Measurements from ENCODE around the gene SLC7A5. TPM values are rescaled to one million over a fixed set of nuclear protein-coding genes. Genes with fewer than 3 reads are reported as not detected.

The SLC7A5 gene
- total and polyA plus RNA-seq, 2 of the 13 experiments (the other 11 are each of a cell fraction or from before 2014, with no cell fraction given): 79.6 to 155 TPM

DNA sequence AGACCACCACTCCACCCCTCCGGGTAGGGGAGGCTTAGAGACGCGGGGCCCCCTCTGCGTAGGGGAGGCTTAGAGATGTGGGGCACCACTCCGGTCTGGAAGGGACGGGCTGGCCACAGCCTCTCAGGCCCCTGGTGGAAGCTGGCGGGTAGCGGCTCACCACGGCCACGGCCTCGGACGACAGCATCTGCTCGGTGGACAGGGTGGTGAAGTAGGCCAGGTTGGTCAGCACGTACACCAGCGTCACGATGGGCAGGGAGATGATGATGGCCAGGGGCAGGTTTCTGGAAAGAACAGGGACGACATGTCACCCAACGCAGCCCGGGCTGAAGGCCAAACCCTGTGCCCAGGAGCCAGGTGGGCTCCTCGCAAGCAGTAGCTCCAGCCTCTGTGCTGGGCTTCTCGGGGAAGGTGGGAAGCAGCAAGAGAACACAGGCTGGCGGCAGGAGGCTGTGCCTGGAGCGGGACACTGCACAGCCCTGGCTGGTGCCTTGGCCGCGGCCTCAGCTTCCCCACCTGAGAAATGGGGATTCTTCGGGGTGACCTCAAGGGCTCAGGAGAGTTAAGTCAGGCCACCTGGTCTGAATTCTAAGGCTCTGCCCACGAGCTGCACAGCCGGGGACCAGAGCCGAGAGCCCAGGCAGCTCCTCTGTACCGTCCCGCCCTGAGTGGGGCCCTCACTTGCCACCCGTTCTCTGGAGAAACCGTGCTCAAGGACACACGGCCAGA, 29.6 kb downstream of the SLC7A5 start:
- no peak overlapping the region for H3K4me2 ChIP-seq (ENCODE audit: low read depth, low read length)
- no peaks in the 10 kb centered on the region for H3K27me3 ChIP-seq (ENCODE audit: control insufficient read depth in 1 of 2, insufficient read depth in 2 of 2, low read length in 2 of 2)
- no peak overlapping the region for H3K4me3 ChIP-seq (replicated peaks in 1 of 3; ENCODE audit: insufficient read depth in 1 of 3, low read depth in 2 of 3, low read length in 3 of 3)
- no peaks in the 10 kb centered on the region for H3K9me3 ChIP-seq (ENCODE audit: low read length)
- peaks cover 78 to 85% of the 10 kb centered on the region in 2 experiments for H3K36me3 ChIP-seq (replicated peaks in 1 of 2; ENCODE audit: control insufficient read depth in 1 of 2, insufficient read depth in 2 of 2, low read length in 2 of 2)
- H3K27ac ChIP-seq (ENCODE audit: extremely low read length, insufficient read depth, low read length): no peak overlapping the region
- ChIA-PET POLR2A (interaction anchor here (0.9 to 1.2 kb wide), 2 partner anchors 10 to 50 kb away, joined by 3 to 4 read pairs; no protein-coding TSS in a partner anchor), CTCF (ENCODE audit: low intra/inter-chr PET ratio, low total read pairs) (no interaction called here)
- H3K9ac ChIP-seq (ENCODE audit: insufficient read depth, low read depth, low read length): no peak overlapping the region
- in situ Hi-C loops (cut with HindIII; ENCODE audit: extremely low pct_ligation_motif_present, low pct_unique_long_range_greater_than_20kb): no loop called here
- H3K79me2 ChIP-seq (ENCODE audit: insufficient read depth, low read length): peaks cover 37% of the 10 kb centered on the region
- no peak for ATAC-seq
- no peak overlapping the region for H2AFZ ChIP-seq (ENCODE audit: low read length)
- H3K4me1 ChIP-seq (ENCODE audit: insufficient read depth, low read length): peaks cover 64% of the 10 kb centered on the region
- peaks cover 20% of the 10 kb centered on the region; the same call in 1 of the 2 replicates for H4K20me1 ChIP-seq (ENCODE audit: insufficient read depth, low read length)
- FAIRE-seq: no peak
- DNase-seq (ENCODE audit: low spot score): no peak
- WGBS (ENCODE audit: low lambda C conversion rate): 97% methylated on average over 31 of the region's 34 CpGs
- intact Hi-C loops (cut with micrococcal nuclease; ENCODE audit: unreplicated experiment): no loop called here
- BruUV-seq (replicated peaks): TSS peak; percentile 15
- TF ChIP-seq, protein P1, sequence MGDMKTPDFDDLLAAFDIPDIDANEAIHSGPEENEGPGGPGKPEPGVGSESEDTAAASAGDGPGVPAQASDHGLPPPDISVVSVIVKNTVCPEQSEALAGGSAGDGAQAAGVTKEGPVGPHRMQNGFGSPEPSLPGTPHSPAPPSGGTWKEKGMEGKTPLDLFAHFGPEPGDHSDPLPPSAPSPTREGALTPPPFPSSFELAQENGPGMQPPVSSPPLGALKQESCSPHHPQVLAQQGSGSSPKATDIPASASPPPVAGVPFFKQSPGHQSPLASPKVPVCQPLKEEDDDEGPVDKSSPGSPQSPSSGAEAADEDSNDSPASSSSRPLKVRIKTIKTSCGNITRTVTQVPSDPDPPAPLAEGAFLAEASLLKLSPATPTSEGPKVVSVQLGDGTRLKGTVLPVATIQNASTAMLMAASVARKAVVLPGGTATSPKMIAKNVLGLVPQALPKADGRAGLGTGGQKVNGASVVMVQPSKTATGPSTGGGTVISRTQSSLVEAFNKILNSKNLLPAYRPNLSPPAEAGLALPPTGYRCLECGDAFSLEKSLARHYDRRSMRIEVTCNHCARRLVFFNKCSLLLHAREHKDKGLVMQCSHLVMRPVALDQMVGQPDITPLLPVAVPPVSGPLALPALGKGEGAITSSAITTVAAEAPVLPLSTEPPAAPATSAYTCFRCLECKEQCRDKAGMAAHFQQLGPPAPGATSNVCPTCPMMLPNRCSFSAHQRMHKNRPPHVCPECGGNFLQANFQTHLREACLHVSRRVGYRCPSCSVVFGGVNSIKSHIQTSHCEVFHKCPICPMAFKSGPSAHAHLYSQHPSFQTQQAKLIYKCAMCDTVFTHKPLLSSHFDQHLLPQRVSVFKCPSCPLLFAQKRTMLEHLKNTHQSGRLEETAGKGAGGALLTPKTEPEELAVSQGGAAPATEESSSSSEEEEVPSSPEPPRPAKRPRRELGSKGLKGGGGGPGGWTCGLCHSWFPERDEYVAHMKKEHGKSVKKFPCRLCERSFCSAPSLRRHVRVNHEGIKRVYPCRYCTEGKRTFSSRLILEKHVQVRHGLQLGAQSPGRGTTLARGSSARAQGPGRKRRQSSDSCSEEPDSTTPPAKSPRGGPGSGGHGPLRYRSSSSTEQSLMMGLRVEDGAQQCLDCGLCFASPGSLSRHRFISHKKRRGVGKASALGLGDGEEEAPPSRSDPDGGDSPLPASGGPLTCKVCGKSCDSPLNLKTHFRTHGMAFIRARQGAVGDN (CRISPR knock-in tag; IDR thresholded peaks at IDR 0.05): peak; percentile 42; the same call in 1 of the 2 replicates
- TF ChIP-seq FOXM1 (CRISPR knock-in tag; IDR thresholded peaks at IDR 0.05) (no peak), ZNF547 (CRISPR knock-in tag; IDR thresholded peaks at IDR 0.05) (0 out of 2 replicates have a peak, but pooled peaks have one; percentile 34), RBFOX2 (IDR thresholded peaks at IDR 0.05; ENCODE audit: low read depth, low read length) (peak; percentile 56), HNF4G (IDR thresholded peaks at IDR 0.05; ENCODE audit: borderline replicate concordance, low read depth, low read length) (no peak), HNF4G (CRISPR knock-in tag; IDR thresholded peaks at IDR 0.05; ENCODE audit: borderline replicate concordance, low read depth) (no peak), ZNF24 (IDR thresholded peaks at IDR 0.05) (no peak), ZNF83 (CRISPR knock-in tag; IDR thresholded peaks at IDR 0.05; ENCODE audit: borderline replicate concordance) (no peak), ZNF674 (CRISPR knock-in tag; IDR thresholded peaks at IDR 0.05; ENCODE audit: low read depth) (no peak), PTBP1 (IDR thresholded peaks at IDR 0.05; ENCODE audit: low read depth, low read length, poor library complexity, severe bottlenecking) (peak; percentile 34), POLR2G (IDR thresholded peaks at IDR 0.05; ENCODE audit: low read depth, low read length) (0 out of 2 replicates have a peak, but pooled peaks have one; percentile 11), CHD2 (IDR thresholded peaks at IDR 0.05; ENCODE audit: low read depth, low read length) (no peak), HDAC1 (CRISPR knock-in tag; IDR thresholded peaks at IDR 0.05) (no peak), AGO1 (IDR thresholded peaks at IDR 0.05; ENCODE audit: low read depth, low read length, poor library complexity, severe bottlenecking) (peak; percentile 17), ZNF598 (CRISPR knock-in tag; IDR thresholded peaks at IDR 0.05; ENCODE audit: borderline replicate concordance) (peak; percentile 59; the same call in 1 of the 2 replicates), AKAP8 (CRISPR knock-in tag; IDR thresholded peaks at IDR 0.05) (peak; percentile 36; the same call in 1 of the 2 replicates)
- TF ChIP-seq, protein P2, sequence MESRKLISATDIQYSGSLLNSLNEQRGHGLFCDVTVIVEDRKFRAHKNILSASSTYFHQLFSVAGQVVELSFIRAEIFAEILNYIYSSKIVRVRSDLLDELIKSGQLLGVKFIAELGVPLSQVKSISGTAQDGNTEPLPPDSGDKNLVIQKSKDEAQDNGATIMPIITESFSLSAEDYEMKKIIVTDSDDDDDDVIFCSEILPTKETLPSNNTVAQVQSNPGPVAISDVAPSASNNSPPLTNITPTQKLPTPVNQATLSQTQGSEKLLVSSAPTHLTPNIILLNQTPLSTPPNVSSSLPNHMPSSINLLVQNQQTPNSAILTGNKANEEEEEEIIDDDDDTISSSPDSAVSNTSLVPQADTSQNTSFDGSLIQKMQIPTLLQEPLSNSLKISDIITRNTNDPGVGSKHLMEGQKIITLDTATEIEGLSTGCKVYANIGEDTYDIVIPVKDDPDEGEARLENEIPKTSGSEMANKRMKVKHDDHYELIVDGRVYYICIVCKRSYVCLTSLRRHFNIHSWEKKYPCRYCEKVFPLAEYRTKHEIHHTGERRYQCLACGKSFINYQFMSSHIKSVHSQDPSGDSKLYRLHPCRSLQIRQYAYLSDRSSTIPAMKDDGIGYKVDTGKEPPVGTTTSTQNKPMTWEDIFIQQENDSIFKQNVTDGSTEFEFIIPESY (CRISPR knock-in tag; IDR thresholded peaks at IDR 0.05): peak; percentile 58; the same call in 1 of the 2 replicates
- TF ChIP-seq, protein P3, sequence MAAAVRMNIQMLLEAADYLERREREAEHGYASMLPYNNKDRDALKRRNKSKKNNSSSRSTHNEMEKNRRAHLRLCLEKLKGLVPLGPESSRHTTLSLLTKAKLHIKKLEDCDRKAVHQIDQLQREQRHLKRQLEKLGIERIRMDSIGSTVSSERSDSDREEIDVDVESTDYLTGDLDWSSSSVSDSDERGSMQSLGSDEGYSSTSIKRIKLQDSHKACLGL (CRISPR knock-in tag; IDR thresholded peaks at IDR 0.05): 0 out of 2 replicates have a peak, but pooled peaks have one; percentile 14
